NT2/D1 (cell line): Measurements from ENCODE around the gene S100A2.
A peak's percentile ranks its signal among the peaks of the same experiment; 100 is the strongest.
"Not testable (repeated sequence)": the region's sequence is repeated elsewhere in the genome, so short reads cannot be mapped to it uniquely, and the experiment has no call there.

ENCODE experiments used
- DNase-seq: peaks from one replicate; pipeline ENCODE4 v3.0.0-alpha.2; 2011; ENCODE audit warnings: low read depth, low spot score
- H3K27me3 ChIP-seq: 2 replicates; pipeline ENCODE4 v1.6.0; 2011; ENCODE audit warnings: mild to moderate bottlenecking; ENCODE audit not compliant: insufficient read length, insufficient read depth
- H3K36me3 ChIP-seq: 2 replicates; pipeline ENCODE4 v1.6.1; 2011; ENCODE audit warnings: mild to moderate bottlenecking, low read length, mixed read lengths; ENCODE audit not compliant: insufficient read depth, insufficient read length
- H3K4me1 ChIP-seq: 2 replicates; pipeline ENCODE4 v1.5.1; 2011; ENCODE audit not compliant: insufficient read depth, insufficient read length
- H3K4me3 ChIP-seq: 2 replicates; pipeline ENCODE4 v1.5.1; 2011; ENCODE audit warnings: low read depth; ENCODE audit not compliant: insufficient read length
- H3K9ac ChIP-seq: 2 replicates; pipeline ENCODE4 v1.6.0; 2011; ENCODE audit warnings: low read depth; ENCODE audit not compliant: insufficient read length
- H3K9me3 ChIP-seq: 2 replicates; pipeline ENCODE4 v1.5.1; 2011; ENCODE audit warnings: mild to moderate bottlenecking, low read length; ENCODE audit not compliant: insufficient read depth
- SUZ12 ChIP-seq: IDR thresholded peaks from 2 replicates; pipeline ENCODE4 v1.6.1; 2011; ENCODE audit not compliant: insufficient read length, insufficient read depth; ENCODE audit errors: extremely low read depth
- YY1 ChIP-seq: IDR thresholded peaks from 2 replicates; pipeline ENCODE4 v1.6.1; 2011; ENCODE audit not compliant: insufficient read length, insufficient read depth
- ZNF274 ChIP-seq: IDR thresholded peaks from 2 replicates; pipeline ENCODE4 v1.6.1; 2011; ENCODE audit warnings: mild to moderate bottlenecking, low read depth, low read length

The S100A2 gene

DNA sequence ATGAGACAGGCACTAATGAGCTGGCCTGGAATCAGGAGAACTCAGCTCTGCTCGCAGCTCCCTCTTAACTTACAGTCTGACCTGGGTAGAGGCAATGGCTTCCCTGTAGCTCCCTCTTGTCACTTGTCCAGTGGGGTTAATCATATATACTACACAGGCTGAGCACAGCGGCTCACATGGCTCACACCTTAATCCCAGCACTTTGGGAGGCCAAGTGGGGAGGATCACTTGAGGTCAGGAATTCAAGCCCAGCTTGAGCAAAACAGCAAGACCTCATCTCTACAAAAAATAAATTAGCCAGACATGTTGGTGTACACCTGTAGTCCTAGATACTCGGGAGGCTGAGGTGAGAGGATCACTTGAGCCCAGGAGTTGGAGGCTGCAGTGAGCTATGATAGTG, 34.0 kb downstream of the S100A2 start:
- H3K9me3 ChIP-seq = no peaks in the 10 kb centered on the region
- no peak for TF ChIP-seq SUZ12
- TF ChIP-seq YY1 = no peak
- TF ChIP-seq ZNF274 = no peak
- no peaks in the 10 kb centered on the region for H3K36me3 ChIP-seq
- no peaks in the 10 kb centered on the region for H3K27me3 ChIP-seq
- H3K4me1 ChIP-seq = peaks cover 15% of the 10 kb centered on the region
- H3K9ac ChIP-seq = no peak overlapping the region
- H3K4me3 ChIP-seq = no peak overlapping the region
- DNase-seq = no peak

GRCh38 chr1:153527683-153528040, 38.0 kb downstream of the S100A2 start:
- TF ChIP-seq ZNF274 (no peak), SUZ12 (no peak), YY1 (no peak)

DNA sequence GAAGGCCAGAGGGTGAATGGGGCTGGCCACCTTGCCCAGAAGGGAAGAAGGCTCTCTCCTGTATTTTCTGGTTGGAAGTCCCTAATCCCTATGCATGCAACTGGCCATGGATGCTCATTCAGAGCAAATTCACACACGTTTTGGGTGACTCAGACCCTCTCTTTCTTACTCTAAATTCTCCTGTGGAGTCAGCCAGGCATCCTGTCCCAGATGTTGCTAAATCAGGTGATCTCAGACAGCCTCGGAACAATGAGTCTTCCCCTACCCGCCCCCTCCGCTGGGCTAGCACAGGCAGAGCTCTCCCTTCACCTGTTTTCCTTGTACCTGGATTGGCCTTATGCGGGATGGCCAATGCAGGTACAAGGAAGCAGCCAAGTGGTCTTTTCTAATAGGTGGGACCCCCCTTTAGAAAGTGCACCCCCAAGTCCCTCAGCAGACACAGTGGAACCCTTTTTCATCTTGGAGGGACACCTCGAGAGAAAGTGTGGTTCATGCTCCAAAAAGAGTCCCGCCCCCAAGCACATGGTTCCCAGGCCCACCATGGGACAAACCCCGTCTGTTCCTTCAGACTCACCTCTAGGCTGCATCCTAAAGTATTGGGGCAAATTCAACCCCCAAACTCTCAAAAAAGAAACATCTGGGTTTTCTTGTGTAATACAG, 38.5 kb downstream of the S100A2 start:
- peak; percentile 42 for DNase-seq
- H3K4me1 ChIP-seq = peaks cover 9% of the 10 kb centered on the region
- H3K4me3 ChIP-seq = no peak overlapping the region
- no peaks in the 10 kb centered on the region for H3K36me3 ChIP-seq
- no peaks in the 10 kb centered on the region for H3K9me3 ChIP-seq
- no peaks in the 10 kb centered on the region for H3K27me3 ChIP-seq
- H3K9ac ChIP-seq = no peak overlapping the region
- TF ChIP-seq YY1 (no peak), ZNF274 (no peak), SUZ12 (no peak)

More at GRCh38 chr1:153527683-153528040, 38.0 kb downstream of the S100A2 start:
- no peak for DNase-seq
- Histone ChIP-seq H3K4me3 (no peak overlapping the region), H3K9me3 (no peaks in the 10 kb centered on the region), H3K9ac (no peak overlapping the region), H3K36me3 (no peaks in the 10 kb centered on the region), H3K27me3 (no peaks in the 10 kb centered on the region), H3K4me1 (peaks cover 9% of the 10 kb centered on the region)

GRCh38 chr1:153526132-153526543, 39.5 kb downstream of the S100A2 start:
- Histone ChIP-seq H3K4me1 (peaks cover 9% of the 10 kb centered on the region), H3K9me3 (peaks cover 5% of the 10 kb centered on the region; the same call in 1 of the 2 replicates), H3K27me3 (no peaks in the 10 kb centered on the region), H3K9ac (no peak overlapping the region), H3K36me3 (no peaks in the 10 kb centered on the region), H3K4me3 (no peak overlapping the region)
- no peak for TF ChIP-seq SUZ12
- TF ChIP-seq ZNF274 = no peak
- TF ChIP-seq YY1 = no peak
- DNase-seq = no peak

DNA sequence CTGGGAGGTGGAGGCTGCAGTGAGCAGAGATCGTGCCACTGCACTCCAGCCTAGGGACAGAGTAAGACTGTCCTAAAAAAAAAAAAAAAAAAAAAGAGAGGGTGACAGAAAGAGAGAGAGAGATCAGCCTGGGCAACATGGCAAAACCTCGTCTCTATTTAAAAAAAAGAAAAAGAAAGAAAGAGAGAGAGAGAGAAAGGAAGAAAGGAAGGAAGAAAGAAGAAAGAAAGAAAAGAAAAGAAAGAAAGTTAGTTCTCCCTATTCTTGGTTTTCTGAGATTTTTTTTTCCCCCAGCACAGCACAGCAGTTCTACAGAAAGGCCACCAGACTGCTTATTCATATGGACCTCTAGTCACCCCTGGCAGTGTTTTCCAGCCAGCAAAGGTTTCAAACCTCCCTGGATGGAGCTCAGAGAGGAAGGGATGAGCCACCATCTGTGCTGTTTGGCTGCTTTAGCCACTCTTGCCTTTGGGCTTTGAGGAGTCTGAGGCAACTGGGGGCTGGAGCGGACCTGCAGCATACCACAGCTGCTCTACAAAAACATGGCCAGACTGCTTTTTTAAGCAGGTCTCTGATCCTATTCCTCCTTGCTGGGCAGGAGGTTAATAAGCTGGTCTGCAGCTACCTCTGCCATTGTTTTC, 40.4 kb downstream of the S100A2 start:
- TF ChIP-seq YY1 (no peak), ZNF274 (no peak), SUZ12 (no peak)
- no peak for DNase-seq
- H3K4me1 ChIP-seq = peaks cover 9% of the 10 kb centered on the region
- H3K27me3 ChIP-seq = no peaks in the 10 kb centered on the region
- H3K36me3 ChIP-seq = no peaks in the 10 kb centered on the region
- no peak overlapping the region for H3K4me3 ChIP-seq
- peaks cover 10% of the 10 kb centered on the region; the same call in 1 of the 2 replicates for H3K9me3 ChIP-seq
- no peak overlapping the region for H3K9ac ChIP-seq

- not testable (repeated sequence) for H3K9ac ChIP-seq, DNase-seq, H3K4me3 ChIP-seq, H3K27me3 ChIP-seq, H3K36me3 ChIP-seq
- Histone ChIP-seq H3K4me1 (peaks cover 10% of the 10 kb centered on the region), H3K9me3 (peaks cover 10% of the 10 kb centered on the region; the same call in 1 of the 2 replicates)
Measured at GRCh38 chr1:153522353-153523048, 43.1 kb downstream of the S100A2 start.

DNA sequence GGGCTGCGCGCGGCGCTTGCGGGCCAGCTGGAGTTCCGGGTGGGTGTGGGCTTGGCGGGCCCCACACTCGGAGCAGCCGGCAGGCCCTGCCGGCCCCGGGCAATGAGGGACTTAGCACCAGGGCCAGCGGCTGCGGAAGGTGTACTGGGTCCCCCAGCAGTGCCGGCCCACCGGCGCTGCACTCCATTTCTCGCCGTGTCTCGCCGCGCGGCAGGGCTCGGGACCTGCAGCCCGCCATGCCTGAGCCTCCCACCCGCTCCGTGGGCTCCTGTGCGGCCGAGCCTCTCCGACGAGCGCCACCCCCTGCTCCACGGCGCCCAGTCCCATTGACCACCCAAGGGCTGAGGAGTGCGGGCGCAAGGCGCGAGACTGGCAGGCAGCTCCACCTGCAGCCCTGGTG, 43.8 kb downstream of the S100A2 start:
- DNase-seq, H3K4me1 ChIP-seq, H3K27me3 ChIP-seq, H3K9ac ChIP-seq, H3K36me3 ChIP-seq, H3K4me3 ChIP-seq: not testable (repeated sequence)
- peaks cover 10% of the 10 kb centered on the region; the same call in 1 of the 2 replicates for H3K9me3 ChIP-seq
